ENCODE measurements around the gene TCF15.

Gene TCF15, protein sequence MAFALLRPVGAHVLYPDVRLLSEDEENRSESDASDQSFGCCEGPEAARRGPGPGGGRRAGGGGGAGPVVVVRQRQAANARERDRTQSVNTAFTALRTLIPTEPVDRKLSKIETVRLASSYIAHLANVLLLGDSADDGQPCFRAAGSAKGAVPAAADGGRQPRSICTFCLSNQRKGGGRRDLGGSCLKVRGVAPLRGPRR

DNA sequence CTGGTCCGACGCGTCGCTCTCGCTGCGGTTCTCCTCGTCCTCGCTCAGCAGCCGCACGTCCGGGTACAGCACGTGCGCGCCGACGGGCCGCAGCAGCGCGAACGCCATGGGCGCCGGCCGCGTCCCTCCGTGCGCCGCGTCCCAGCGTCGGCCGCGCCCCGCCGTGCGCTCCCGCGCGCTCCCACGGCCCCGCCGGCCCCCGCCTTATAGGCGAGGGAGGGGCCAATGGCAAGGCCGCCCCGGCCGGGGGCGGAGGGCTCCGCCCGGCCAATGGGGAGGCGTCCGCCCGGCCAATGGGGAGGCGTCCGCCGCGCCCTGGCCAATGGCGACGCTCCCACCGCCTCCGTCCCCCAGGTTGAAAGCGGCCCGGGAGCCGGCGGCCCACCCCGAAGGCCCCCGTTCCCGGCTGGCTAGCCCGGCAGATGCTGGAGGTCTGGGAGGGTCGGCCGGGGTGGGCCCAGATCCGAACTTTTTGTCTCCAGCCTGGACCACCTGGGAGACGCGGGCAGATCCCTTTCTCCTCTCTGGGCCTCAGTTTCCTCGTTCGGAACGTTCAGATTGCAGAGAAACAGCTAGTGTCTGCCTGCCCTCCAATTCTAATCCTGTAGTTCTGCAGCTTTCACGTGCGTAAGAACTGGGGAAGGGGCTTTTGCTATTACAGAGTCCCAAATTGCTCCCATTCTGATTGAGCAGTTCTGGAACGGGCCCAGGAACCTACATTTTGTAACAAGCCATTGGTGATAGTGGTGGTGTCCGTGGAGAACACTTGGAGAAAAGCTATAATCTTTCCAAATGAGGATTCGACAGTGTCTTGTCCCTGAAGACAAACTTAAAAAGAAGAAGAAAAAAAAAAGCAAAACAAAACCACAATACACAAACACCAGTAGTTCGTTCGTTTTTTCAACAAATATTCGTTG lies at the start of gene TCF15:
TCF15 (minus strand) TSS at position 180 of the 917 bp plus-strand sequence; CDS start at position 108, 72 bp downstream.
- DNase-seq (ENCODE audit: low spot score): peak; percentile 4

DNA sequence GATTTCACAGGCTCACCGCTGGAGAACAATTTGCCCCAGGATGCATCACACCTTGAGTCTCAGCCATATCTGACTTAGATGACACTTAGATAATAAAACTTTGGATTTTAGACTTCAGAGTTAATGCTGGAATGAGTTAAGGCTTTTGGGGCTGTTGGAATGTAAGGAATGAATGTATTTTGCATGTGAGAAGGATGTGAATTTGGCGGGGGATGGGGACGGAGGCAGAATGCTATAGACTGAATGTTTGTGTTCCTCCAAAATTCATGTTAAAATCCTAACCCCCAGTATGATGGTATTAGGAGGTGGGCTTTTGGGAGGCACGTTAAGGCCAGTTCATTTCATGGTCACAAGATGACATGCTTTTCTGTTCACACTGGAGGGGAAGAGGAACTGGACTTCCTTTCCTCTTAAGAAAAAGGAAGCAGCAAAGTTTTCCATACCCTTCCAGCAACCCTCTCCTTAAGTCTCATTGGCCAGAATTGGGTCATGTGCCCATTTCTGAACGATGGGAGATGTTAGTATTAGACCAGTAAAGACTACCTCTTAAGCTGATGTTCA lies 48.7 kb upstream of the TCF15 start:
- DNase-seq (ENCODE audit: low spot score): no peak

DNA sequence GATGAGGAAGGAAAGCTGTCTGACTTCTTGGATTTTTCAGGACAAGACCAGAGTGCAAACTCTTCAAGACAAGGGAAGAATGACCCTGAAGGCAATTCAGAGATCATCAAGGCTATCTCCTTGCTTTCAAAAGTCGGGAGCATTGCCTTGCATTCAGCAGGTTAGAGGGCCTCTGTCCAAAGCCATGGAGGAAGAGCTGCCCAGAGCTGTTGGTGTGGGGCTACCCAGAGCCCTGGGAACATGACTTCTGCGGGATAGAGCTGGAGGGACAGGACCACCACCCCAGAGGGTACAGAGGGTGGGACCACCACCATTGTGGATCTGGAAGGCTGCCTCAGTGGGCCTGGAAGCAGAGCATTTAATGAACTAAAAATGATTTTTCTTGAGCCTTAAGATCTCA lies 48.1 kb upstream of the TCF15 start:
- no peak for DNase-seq (ENCODE audit: low spot score)

DNA sequence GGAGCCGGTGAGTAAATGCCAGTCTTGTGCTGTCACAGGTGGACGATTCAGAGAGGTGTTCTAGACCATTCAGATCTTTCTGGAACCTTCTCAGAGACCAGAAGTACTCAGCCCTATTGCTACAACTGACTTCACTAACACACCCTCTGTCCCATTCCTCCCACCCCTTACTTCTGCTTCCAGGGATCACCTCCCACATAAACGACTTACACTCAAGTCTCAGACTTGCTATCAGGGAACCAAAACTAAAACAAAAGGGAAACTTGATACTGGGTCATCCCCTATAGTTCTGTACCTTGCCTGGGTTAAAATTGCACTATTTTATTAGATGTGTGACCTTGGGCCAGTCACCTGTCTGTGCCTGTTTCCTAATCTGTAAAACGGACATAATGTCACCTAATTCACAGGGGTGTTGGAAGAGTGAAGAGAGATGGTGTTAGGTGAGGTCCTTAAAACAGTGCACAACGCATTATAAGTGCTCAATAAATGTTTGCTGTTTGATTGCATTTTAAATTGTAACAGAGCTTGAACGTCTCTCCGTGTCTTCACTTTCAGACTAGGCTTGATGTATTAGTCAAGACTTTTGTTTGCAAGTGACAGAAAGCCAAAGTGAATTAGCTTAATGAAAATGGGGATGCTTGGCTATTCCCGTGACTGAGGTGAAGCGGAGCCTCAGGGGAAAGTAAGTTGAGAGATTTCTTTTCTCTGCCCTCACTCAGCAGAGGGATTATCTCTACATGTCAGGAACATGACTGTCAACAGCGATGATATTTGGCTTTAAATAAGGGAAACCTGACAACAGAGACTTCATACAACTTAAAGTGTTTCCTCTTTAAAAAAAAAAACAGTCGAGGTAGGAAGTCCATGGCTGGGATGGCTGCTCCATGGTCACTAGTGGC lies 45.9 kb upstream of the TCF15 start:
- no peak for DNase-seq (ENCODE audit: low spot score)

DNA sequence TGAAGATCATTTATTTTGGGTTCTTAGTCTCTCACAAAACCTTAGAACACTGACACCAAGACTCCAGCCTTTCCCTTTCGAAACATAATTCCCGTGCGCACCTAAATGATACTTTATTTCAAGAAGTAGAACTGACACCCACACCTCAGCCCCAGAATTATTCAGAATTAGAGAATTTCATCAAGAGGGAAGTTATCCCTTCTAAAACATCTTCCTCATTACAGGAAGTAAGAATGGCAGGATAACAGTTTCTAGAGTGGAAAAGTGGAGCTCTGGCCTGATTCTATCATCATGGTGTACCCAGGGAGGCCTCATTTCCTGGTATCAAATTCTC lies 44.3 kb upstream of the TCF15 start:
- DNase-seq (ENCODE audit: low spot score): no peak

DNA sequence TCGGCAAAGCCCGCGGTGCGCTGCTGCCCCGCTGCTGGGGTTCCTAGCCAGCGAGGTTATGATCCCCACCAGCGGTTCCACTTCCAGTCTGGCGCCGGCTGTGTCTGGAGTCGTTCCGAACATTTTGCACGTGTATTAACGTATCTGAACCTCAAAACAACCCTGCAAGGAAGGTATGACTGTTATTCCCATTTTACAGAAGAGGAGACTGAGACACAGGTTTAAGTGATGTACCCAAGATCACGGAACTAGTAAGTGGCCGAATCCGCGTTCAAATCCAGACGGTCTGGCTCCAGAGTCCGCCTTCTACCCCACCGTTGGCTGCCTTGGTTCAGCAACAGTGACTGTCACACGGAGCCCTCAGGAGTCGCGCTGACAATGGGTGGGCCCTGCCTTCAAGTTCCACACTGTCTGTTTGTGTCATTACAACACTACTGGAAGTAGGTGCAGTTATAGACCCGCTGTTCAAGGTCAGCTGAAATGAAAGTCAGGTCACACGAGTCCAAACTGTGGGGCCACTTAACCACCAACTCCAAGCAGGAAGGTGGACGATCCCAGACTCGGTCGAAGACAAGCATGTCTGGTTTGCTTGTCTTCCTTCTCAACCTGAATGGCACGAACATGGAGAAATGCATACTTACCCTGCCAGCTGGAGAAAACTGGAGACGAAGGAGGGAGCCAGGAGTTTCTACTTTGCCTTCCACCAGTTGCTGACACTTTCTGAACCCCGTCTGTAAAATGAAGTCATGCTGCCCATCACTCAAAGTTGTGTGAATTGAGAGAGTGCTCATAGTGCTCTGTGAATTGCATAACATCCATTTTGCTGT lies 43.7 kb upstream of the TCF15 start:
- DNase-seq (ENCODE audit: low spot score): no peak

DNA sequence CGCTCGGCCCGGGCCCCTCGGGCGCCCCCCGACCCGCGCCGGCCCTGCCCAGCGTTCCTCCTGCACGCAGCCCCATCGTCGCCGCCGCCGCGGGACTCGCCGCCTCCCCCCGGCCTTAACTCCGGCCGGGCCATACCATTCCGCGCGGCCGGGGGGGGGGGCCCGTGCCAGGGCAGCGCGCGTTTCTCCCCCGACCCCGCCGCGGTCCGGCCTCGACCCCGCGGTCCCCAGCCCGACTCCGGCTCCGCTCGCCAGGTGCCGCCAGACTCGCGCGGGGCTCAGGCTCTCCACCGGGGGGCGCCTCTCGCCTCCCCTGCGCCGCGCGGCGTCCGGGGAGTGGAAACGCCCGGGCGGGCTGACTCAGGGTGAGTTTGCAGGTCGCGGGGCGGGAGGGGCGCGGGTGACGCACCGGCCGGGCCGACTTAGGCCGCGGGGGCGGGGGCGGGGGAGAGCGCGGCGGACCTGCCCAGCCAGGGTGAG lies 43.0 kb upstream of the TCF15 start, which contains the start of gene SRXN1:
SRXN1 (minus strand) TSS at position 91 of the 480 bp plus-strand sequence; CDS start at position 76, 15 bp downstream.
- peak; percentile 66 for DNase-seq (ENCODE audit: low spot score)

DNA sequence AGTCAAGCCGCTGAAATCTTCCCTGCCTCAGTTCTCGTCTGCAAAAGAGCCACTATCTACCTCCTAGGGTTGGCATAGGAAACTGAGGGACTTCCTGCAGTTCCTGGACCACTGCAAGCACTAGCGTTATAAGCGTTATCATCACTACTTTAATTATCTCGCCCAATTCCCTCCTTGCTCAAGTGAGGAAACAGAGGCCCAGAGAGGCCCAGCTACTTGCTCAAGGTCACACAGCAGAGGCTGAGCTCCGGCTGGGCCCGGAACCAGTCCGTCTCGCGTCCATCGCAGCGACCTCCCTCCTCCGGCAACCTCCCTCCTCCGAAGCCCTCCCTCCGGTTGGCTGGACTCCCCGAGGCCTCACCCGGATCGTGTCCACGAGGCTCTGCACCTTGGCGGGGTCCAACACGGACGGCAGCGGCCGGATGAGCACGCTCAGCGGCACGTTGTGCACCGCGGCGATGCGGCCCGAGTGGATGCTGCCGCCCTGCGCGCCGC lies 42.6 kb upstream of the TCF15 start:
- DNase-seq (ENCODE audit: low spot score): no peak

DNA sequence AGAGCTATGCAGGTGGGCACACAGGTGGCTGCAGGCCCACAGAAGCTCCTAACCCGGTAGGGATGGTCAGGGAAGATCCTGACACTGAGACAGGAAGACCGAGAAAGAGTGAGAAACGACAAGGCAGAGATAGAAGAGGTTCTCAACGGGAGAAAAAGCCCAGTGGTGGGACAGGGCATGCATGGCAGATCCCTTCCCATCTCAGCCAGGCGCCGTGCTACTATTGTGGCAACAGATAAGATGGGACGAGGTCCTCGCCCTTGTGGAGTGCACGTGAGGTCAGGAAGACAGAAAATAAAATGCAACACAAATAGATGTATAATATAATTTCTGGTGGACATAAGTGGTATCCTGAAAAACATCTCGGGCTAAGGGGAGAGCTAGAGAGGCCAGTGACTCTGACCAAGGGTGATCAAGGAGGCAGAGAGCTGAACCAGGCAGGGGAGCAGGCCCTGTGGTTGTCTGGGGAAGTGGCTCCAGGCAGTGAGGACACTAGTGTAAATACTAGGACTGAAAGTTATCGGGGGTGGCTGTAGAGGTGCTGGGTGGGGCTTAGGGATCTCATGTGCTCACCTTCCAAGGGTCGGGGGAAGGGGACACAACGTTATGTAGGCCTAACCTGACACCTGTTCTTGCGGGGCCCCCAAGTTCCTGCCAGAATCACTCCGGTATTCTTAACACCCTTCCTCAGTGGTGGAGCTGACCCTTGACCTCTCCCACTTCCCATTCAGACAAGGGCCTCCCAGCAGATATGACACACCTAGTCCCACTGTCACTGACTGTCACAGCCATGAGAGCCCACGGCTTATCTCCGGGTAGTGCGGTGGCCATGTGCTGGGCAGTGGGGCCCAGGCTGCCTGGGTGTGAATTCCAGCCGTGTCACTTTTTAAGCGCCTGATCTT lies 41.9 kb upstream of the TCF15 start:
- no peak for DNase-seq (ENCODE audit: low spot score)

DNA sequence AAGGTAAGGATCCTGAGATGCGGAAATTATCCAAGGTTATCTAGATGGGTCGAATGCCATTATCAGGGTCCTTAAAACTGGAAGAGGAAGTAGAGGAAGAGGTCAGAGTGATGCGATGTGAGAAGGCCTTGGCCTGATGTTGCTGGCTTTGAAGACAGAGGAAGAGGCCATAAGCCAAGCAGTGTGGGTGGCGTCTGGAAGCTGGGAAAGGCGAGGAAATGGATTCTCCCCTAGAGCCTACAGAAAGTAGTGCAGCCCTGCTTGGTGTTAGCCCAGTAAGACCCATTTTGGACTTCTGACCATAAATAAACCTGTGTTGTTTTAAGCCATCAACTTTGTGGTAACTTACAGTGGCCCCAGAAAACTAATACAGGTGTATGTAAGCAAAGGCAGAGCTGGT lies 40.8 kb upstream of the TCF15 start:
- DNase-seq (ENCODE audit: low spot score): no peak

DNA sequence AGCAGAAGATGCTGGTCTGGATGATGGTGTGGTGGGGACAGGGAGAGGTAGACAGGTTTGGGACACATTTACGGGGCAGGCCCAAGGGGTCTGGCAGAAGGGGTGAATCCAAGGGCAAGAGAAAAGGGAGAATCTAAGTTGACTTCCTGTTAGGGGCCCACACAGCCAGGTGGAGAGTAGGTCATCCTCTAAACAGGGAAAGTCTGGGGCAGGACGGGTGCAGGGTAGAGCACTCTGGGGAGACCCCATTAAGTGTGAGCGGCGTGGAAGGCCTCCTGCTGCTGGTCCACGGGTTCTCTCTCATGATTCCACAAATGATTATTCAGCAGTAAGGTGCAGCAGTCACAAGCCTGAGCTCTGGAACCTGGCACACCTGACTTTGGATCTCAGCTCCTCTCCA lies 40.2 kb upstream of the TCF15 start:
- no peak for DNase-seq (ENCODE audit: low spot score)

DNA sequence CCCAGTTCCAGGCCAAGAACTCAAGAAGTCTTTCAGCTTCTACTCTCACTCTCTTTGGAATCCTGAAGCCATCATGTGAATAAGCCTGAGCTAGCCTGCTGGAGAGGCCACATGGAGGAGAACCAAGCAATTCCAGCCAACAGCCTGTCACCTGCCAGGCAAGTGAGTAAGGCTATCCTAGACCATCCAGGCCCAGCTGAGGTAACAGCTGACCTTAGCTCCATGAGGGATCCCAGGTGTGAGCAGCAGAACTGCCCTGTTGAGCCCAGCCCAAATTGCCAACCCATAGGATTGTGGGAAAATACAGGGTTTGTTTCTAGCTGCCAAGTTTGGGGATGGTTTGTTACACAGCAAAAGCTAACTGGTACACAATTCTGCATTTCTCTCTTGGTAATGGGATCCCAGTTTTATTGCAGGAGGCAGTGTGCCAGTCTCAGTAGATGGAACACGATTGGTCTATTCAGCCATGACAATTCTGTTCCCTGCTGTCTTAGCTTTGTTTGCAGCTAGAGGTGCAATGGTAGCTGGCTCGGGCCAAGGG lies 37.4 kb upstream of the TCF15 start:
- no peak for DNase-seq (ENCODE audit: low spot score)

DNA sequence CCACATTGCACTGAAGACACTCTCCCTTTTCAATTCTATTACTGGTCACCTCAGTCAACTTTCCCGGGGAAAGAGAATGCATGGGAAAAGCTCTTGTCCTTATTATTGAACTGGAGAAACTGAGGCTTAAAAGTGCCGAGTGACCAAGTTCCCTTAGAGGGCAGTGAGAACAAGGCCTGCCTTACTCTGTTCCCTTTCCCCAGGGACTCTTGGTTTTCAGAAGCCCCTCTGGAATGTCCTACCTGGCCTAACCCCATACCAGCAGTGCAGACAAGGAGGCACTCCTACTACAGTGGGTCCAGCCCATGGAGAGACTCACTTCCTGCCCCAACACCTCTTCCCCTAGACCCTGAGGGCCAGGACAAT lies 36.7 kb upstream of the TCF15 start:
- no peak for DNase-seq (ENCODE audit: low spot score)

DNA sequence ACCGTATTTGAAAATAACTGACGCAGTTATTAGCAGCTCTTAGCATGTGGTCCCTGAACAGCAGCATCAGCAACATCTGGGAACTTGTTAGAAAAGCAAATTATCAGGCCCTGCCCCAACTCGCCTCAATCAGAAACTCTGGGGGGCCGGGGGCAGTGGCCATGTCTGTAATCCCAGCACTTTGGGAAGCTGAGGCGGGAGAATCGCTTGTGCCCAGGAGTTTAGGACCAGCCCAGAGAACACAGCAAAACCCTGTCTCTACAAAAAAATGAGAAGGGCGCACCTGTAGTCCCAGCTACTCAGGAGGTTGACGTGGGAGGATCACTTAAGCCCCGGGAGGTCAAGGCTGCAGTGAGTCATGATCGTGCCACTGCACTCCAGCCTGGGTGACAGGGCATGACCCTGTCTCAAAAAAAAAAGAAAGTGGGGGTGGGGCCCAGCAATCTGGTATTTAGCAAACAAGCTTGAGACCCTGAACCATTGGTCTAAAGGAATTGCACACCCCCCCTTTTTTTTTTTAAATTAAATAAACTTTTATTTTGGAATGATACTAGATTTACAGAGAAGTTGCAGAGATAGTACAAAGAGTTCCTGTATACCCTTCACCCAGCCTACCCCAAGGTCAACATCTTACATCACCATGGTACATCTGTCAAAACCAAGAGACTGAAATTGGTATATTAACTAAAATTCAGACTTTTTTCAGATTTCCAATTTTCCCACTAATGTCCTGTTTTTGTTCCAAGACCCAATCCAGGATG lies 36.2 kb upstream of the TCF15 start:
- no peak for DNase-seq (ENCODE audit: low spot score)

DNA sequence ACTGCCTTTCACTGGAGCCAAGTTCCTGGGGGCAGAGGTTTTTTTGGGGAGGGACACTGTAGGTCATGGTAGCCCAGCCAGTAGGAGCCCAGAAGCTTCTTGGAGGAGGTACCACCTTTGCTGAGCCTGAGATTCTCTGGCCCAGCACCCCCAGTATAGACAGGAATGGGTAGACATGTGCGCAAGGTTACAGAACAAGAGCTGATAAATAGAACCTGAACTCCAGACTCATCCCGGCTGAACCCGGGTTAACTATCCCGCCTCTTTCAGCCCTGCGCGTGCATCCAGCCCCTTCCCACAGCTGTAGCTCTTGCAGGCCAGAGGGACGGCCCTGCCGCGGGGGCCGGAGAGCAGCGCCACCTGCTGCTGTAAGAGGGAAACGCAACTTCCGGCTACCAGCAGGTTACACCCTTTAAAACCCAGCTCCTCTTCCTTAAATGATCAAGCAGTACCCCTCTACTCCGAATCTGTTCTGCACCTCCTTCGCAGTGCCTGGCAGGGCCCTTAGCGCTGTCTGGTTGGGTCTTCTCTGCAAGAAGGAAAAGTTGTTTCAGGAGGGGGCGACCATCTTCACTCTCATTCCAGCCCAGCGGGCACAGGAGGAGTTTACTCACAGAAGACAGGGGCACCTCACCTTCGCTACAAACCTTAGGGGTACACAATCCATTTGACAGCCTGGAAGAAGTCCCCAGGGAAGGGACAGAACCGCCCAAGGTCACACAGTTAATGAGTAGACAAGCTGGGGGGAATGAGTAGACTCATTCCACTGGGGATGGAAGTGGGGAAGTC lies 35.4 kb upstream of the TCF15 start:
- peak; percentile 50 for DNase-seq (ENCODE audit: low spot score)

DNA sequence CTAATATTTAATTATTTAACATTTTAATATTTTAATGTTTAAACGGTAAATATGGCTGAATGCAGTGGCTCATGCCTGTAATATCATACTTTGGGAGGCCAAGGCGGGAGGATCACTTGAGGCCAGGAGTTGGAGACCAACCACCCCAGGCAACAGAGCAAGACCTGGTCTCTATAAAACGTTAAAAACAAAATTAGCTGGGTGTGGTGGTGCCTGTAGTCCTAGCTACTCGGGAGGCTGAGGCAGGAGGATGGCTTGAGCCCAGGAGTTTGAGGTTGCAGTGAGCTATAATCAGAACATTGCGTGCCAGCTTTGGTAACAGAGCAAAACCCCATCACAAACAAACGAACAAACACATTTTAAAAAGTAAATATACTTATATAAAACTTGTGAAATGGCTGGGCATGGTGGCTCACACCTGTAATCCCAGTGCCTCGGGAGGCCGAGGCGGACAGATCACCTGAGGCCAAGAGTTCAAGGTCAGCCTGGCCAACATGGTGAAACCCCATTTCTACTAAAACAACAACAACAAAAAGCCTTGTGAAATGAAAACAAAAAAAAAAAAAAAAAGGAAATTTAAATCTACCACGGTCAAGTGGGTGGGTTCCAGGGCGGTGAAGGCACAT lies 34.7 kb upstream of the TCF15 start:
- DNase-seq (ENCODE audit: low spot score): no peak

DNA sequence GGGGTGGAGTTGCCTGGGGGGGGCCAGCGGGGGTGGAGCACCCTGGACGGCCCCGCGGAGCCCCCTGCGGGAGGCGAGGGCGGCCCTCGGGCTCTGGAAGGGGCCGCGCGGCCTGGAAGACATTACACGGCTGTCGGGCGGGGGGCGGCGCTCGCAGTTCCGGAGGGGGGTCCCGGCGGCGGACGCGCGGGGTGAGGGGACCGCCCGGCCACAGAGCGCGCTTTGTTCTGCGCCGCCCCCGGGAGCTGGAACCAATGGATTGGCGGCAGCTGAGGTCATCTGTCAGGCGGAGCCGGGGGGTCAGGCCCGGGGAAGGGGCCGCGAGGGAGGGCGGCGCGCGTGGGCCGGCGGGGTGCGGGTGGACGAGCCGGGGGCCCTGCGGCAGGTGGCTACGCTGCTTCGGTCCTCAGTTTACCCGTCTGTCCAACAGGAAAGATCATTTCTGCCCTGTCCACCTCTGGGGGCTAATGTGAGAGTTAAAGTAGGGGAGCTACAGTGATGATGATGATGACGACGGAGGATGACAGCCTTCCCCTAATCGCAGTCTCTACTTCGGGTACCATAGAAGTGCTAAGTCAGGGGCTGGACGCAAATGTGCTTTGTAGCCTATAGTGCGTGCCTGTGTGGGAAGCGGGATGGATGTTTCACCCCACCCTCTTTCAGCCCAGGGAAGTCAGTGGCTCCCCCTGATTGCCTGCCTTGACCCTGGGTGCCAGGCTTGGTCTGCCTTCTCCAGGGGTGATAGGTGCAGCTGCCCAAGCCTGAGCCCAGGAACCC lies 32.5 kb upstream of the TCF15 start:
- no peak for DNase-seq (ENCODE audit: low spot score)
